Upper lobe of left lung (tissue), 4 donors: Measurements from ENCODE around the gene RNF8.

ENCODE experiments used
- EP300 ChIP-seq, 4 donors: sonication (generic); formaldehyde crosslinking; IDR thresholded peaks; one replicate each; pipeline ENCODE4 v1.5.1; 2017; ENCODE audit warnings: antibody characterized with exemption in 4 of 4, control low read depth in 2 of 4
- POLR2A ChIP-seq, 4 donors: fragments of 450-650 bp; IDR thresholded peaks; one replicate each; pipeline ENCODE4 v1.5.1; 2016 to 2017; ENCODE audit warnings: antibody characterized with exemption in 4 of 4, mild to moderate bottlenecking in 2 of 4
- POLR2AphosphoS5 ChIP-seq, 2 donors: sonication (generic); formaldehyde crosslinking; IDR thresholded peaks; one replicate each; pipeline ENCODE4 v1.5.1; 2017; ENCODE audit warnings: antibody characterized with exemption in 2 of 2
- TF ChIP-seq, protein P1 (sequence below), 6 experiments: fragments of 450-650 bp in 4 of 6; fragments of 200-600 bp in 2 of 6; sonication (generic) in 2 of 6; IDR thresholded peaks; one replicate each; pipeline ENCODE4 v1.5.1; 2016 to 2019; ENCODE audit warnings: antibody characterized with exemption in 6 of 6

DNA sequence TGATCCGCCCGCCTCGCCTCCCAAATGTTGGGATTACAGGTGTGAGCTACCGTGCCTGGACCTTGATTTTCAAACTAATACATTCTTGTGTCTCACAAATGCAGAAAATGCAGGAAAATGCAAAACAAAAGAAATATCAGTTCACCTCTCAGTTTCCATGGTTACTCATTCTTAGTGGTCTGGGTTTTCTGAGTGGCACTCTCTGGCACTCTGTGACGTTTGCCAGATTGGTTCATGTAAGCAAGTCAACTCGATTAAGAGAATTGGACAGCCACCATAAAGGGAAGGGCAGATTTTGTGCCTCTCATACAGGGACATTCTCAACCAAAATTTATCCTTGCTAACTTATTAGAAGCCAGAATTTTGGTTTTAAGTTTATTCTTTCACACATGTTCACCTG lies 87.9 kb downstream of the RNF8 start:
- TF ChIP-seq, protein P1, sequence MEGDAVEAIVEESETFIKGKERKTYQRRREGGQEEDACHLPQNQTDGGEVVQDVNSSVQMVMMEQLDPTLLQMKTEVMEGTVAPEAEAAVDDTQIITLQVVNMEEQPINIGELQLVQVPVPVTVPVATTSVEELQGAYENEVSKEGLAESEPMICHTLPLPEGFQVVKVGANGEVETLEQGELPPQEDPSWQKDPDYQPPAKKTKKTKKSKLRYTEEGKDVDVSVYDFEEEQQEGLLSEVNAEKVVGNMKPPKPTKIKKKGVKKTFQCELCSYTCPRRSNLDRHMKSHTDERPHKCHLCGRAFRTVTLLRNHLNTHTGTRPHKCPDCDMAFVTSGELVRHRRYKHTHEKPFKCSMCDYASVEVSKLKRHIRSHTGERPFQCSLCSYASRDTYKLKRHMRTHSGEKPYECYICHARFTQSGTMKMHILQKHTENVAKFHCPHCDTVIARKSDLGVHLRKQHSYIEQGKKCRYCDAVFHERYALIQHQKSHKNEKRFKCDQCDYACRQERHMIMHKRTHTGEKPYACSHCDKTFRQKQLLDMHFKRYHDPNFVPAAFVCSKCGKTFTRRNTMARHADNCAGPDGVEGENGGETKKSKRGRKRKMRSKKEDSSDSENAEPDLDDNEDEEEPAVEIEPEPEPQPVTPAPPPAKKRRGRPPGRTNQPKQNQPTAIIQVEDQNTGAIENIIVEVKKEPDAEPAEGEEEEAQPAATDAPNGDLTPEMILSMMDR (IDR thresholded peaks at IDR 0.05) = no peak
- no peak for TF ChIP-seq POLR2A (IDR thresholded peaks at IDR 0.05)
- TF ChIP-seq POLR2AphosphoS5 (IDR thresholded peaks at IDR 0.05) = no peak
- no peak for TF ChIP-seq EP300 (IDR thresholded peaks at IDR 0.05)
